H9 (cell line): Measurements from ENCODE around the gene EBPL. TPM values are rescaled to one million over a fixed set of nuclear protein-coding genes. Genes with fewer than 3 reads are reported as not detected.

Experiments used
- DNase-seq: peaks from one replicate; pipeline ENCODE4 v3.0.0-alpha.2; 2017
- H2AFZ ChIP-seq: one replicate; pipeline ENCODE4 v1.6.1; 2013; ENCODE audit warnings: mild to moderate bottlenecking, low read length, control low read depth, moderate library complexity
- H2AK5ac ChIP-seq: 2 replicates; pipeline ENCODE4 v1.6.1; 2013; ENCODE audit warnings: low read length, control low read depth, mixed read lengths; ENCODE audit not compliant: insufficient read length
- H2BK120ac ChIP-seq: one replicate; pipeline ENCODE4 v1.6.1; 2013; ENCODE audit warnings: low read depth, mild to moderate bottlenecking, low read length, control low read depth, inconsistent platforms; ENCODE audit not compliant: poor library complexity, severe bottlenecking
- H2BK12ac ChIP-seq: 2 replicates; pipeline ENCODE4 v1.6.1; 2013; ENCODE audit warnings: low read length, control low read depth, mixed read lengths, low read depth; ENCODE audit not compliant: insufficient read length
- H2BK15ac ChIP-seq: 2 replicates; pipeline ENCODE4 v1.6.1; 2013; ENCODE audit warnings: low read depth, low read length, control low read depth
- H2BK20ac ChIP-seq: one replicate; pipeline ENCODE4 v1.6.1; 2013; ENCODE audit warnings: low read depth, mild to moderate bottlenecking, low read length, control low read depth, inconsistent platforms; ENCODE audit not compliant: poor library complexity, severe bottlenecking
- H2BK5ac ChIP-seq: 2 replicates; pipeline ENCODE4 v1.6.1; 2013; ENCODE audit warnings: low read length, control low read depth, mixed read lengths; ENCODE audit not compliant: insufficient read length
- H3K14ac ChIP-seq: 2 replicates; pipeline ENCODE4 v1.6.1; 2013; ENCODE audit warnings: low read length, control low read depth; ENCODE audit not compliant: insufficient read depth
- H3K18ac ChIP-seq: 2 replicates; pipeline ENCODE4 v1.6.1; 2013; ENCODE audit warnings: low read depth, mild to moderate bottlenecking, mixed read lengths, low read length, control low read depth; ENCODE audit not compliant: insufficient read length
- H3K23ac ChIP-seq: 2 replicates; pipeline ENCODE4 v1.6.1; 2013; ENCODE audit warnings: low read length, control low read depth, mixed read lengths, low read depth; ENCODE audit not compliant: insufficient read length
- H3K23me2 ChIP-seq: 2 replicates; pipeline ENCODE4 v1.6.1; 2013; ENCODE audit warnings: low read depth, mild to moderate bottlenecking, mixed read lengths, low read length, control low read depth; ENCODE audit not compliant: insufficient read length, poor library complexity, severe bottlenecking
- H3K27ac ChIP-seq: 2 replicates; pipeline ENCODE4 v1.5.1; 2013; ENCODE audit warnings: low read length, control low read depth, mixed read lengths, low read depth; ENCODE audit not compliant: insufficient read length
- H3K27me3 ChIP-seq: 2 replicates; pipeline ENCODE4 v1.6.1; 2013; ENCODE audit warnings: low read length, control low read depth, inconsistent platforms; ENCODE audit not compliant: insufficient read depth
- H3K4ac ChIP-seq: 2 replicates; pipeline ENCODE4 v1.6.1; 2013; ENCODE audit warnings: low read depth, mild to moderate bottlenecking, control low read depth, inconsistent platforms, low read length, moderate library complexity
- H3K4me1 ChIP-seq: 2 replicates; pipeline ENCODE4 v1.6.1; 2013; ENCODE audit warnings: low read length, control low read depth, inconsistent platforms; ENCODE audit not compliant: insufficient read depth
- H3K4me2 ChIP-seq: 2 replicates; pipeline ENCODE4 v1.6.1; 2013; ENCODE audit warnings: low read length, control low read depth, mixed read lengths; ENCODE audit not compliant: insufficient read length, insufficient read depth
- H3K56ac ChIP-seq: 2 replicates; pipeline ENCODE4 v1.6.1; 2013; ENCODE audit warnings: low read depth, mild to moderate bottlenecking, mixed read lengths, low read length, control low read depth; ENCODE audit not compliant: insufficient read length
- H3K79me1 ChIP-seq: 2 replicates; pipeline ENCODE4 v1.6.1; 2013; ENCODE audit warnings: low read depth, mild to moderate bottlenecking, moderate library complexity, low read length, control low read depth, inconsistent platforms; ENCODE audit not compliant: insufficient read depth, poor library complexity, severe bottlenecking
- H3K79me2 ChIP-seq: 2 replicates; pipeline ENCODE4 v1.6.1; 2013; ENCODE audit warnings: low read length, control low read depth, inconsistent platforms; ENCODE audit not compliant: insufficient read depth
- H3K9ac ChIP-seq: 2 replicates; pipeline ENCODE4 v1.6.1; 2013; ENCODE audit warnings: low read length, control low read depth, mixed read lengths; ENCODE audit not compliant: insufficient read length; ENCODE audit errors: extremely low read depth
- H3K9me3 ChIP-seq: one replicate; pipeline ENCODE4 v1.6.1; 2013; ENCODE audit warnings: low read depth, low read length, inconsistent platforms; ENCODE audit not compliant: control insufficient read depth
- H3T11ph ChIP-seq: one replicate; pipeline ENCODE4 v1.6.1; 2013; ENCODE audit warnings: mild to moderate bottlenecking, low read length, control low read depth, inconsistent platforms
- H4K20me1 ChIP-seq: one replicate; pipeline ENCODE4 v1.6.1; 2013; ENCODE audit not compliant: control insufficient read depth, insufficient read length, insufficient read depth
- H4K5ac ChIP-seq: 2 replicates; pipeline ENCODE4 v1.6.1; 2013; ENCODE audit warnings: low read depth, mild to moderate bottlenecking, mixed read lengths, low read length, control low read depth; ENCODE audit not compliant: insufficient read length
- H4K8ac ChIP-seq: replicated peaks from 2 replicates; pipeline ENCODE4 v1.6.1; 2013; ENCODE audit warnings: low read length, control low read depth, mixed read lengths, low read depth; ENCODE audit not compliant: insufficient read length
- H4K91ac ChIP-seq: 2 replicates; pipeline ENCODE4 v1.6.1; 2013; ENCODE audit warnings: low read depth, mild to moderate bottlenecking, moderate library complexity, mixed read lengths, low read length, control low read depth; ENCODE audit not compliant: insufficient read length
- H3K27ac Mint-ChIP-seq, 3 experiments: 2 replicates in 2 of 3; 3 replicates in 1 of 3; pipeline ENCODE4 v1.8.0; 2020 to 2021; ENCODE audit warnings: mixed read lengths in 3 of 3, mild to moderate bottlenecking in 1 of 3, moderate library complexity in 1 of 3
- H3K27me3 Mint-ChIP-seq: 2 replicates; pipeline ENCODE4 v1.8.0; 2021; ENCODE audit warnings: low read depth, mild to moderate bottlenecking, moderate library complexity, mixed read lengths
- H3K36me3 Mint-ChIP-seq, 3 experiments: 2 replicates in 2 of 3; 3 replicates in 1 of 3; pipeline ENCODE4 v1.8.0; 2020 to 2021; ENCODE audit warnings: low read depth in 3 of 3, mixed read lengths in 3 of 3; ENCODE audit not compliant: insufficient read depth in 1 of 3
- H3K4me1 Mint-ChIP-seq, 2 experiments: 2 replicates each; pipeline ENCODE4 v1.8.0; 2020; ENCODE audit warnings: mixed read lengths in 2 of 2
- H3K4me3 Mint-ChIP-seq, 2 experiments: 2 replicates in 1 of 2; 3 replicates in 1 of 2; pipeline ENCODE4 v1.8.0; 2020 to 2021; ENCODE audit warnings: mild to moderate bottlenecking in 2 of 2, mixed read lengths in 2 of 2, moderate library complexity in 1 of 2
- H3K9me3 Mint-ChIP-seq, 2 experiments: 2 replicates in 1 of 2; 3 replicates in 1 of 2; pipeline ENCODE4 v1.8.0; 2020; ENCODE audit warnings: mild to moderate bottlenecking in 2 of 2, mixed read lengths in 2 of 2, moderate library complexity in 1 of 2
- whole genome bisulfite sequencing: extraction: QIAGEN DNeasy Blood & Tissue Kit; methylation state at CpG from one replicate; pipeline ENCODE4 v1.1.7; 2013; ENCODE audit warnings: missing lambda C conversion rate, low lambda C conversion rate, mixed read lengths; ENCODE audit not compliant: insufficient read length; ENCODE audit errors: extremely low coverage; 5-methylcytosine and 5-hydroxymethylcytosine counted together
- total RNA-seq: library from RNA; stranded (reverse); gene quantifications from 2 replicates; pipeline ENCODE4 v1.2.1, GENCODE V29; 2021
- TF ChIP-seq, protein P1 (sequence below): fragments of 200-600 bp; sonication (generic); conservative IDR thresholded peaks from 3 replicates; pipeline ENCODE4 v1.8.0; 2021; ENCODE audit warnings: antibody characterized with exemption, mild to moderate bottlenecking

EBPL gene
- total RNA-seq, 1 experiment from 2014 or later: 65.9 TPM

DNA sequence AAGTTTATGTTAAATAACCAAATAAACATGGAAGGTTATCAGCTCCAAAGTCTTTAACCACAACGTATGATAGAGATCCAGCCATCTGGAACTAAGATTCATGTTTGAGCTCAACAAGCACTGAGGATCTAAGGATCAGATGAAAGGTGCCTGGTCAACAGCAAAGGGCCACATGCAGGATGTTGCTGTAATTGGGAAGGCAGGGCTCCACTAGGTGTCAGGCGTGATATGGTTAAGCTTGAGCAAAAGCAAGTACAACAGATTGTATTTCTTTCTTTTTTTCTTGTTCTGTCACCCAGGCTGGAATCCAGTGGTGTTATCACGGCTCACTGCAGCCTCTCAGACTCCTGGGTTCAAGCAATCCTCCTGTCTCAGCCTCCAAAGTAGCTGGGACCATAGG, 12.0 kb downstream of the EBPL start:
- Mint-ChIP-seq H3K27ac (no peak overlapping the region), H3K4me1 (no peaks in the 10 kb centered on the region), H3K9me3 (peaks cover 21 to 23% of the 10 kb centered on the region in 2 experiments), H3K36me3 (peaks cover 47 to 56% (median 49%) of the 10 kb centered on the region in 3 experiments), H3K27me3 (no peaks in the 10 kb centered on the region), H3K4me3 (no peak overlapping the region)
- Histone ChIP-seq H3K9me3 (peaks cover 6% of the 10 kb centered on the region), H3K14ac (no peak overlapping the region), H3K79me1 (no peaks in the 10 kb centered on the region), H2BK15ac (no peak overlapping the region), H3K4me2 (no peak overlapping the region), H3K23ac (no peak overlapping the region), H3K4ac (no peak overlapping the region), H3K56ac (no peak overlapping the region), H4K5ac (no peak overlapping the region), H2AFZ (no peak overlapping the region), H4K8ac (no peak overlapping the region), H2BK120ac (no peak overlapping the region), H3K18ac (no peak overlapping the region), H2AK5ac (no peak overlapping the region), H3T11ph (no peak overlapping the region), H3K27me3 (no peaks in the 10 kb centered on the region), H2BK12ac (no peak overlapping the region), H3K27ac (no peak overlapping the region), H3K4me1 (no peaks in the 10 kb centered on the region), H4K91ac (no peak overlapping the region), H3K9ac (no peak overlapping the region), H2BK5ac (no peak overlapping the region), H2BK20ac (no peak overlapping the region), H4K20me1 (no peaks in the 10 kb centered on the region), H3K23me2 (no peaks in the 10 kb centered on the region), H3K79me2 (peaks cover 4% of the 10 kb centered on the region; the same call in 1 of the 2 replicates)
- TF ChIP-seq, protein P1, sequence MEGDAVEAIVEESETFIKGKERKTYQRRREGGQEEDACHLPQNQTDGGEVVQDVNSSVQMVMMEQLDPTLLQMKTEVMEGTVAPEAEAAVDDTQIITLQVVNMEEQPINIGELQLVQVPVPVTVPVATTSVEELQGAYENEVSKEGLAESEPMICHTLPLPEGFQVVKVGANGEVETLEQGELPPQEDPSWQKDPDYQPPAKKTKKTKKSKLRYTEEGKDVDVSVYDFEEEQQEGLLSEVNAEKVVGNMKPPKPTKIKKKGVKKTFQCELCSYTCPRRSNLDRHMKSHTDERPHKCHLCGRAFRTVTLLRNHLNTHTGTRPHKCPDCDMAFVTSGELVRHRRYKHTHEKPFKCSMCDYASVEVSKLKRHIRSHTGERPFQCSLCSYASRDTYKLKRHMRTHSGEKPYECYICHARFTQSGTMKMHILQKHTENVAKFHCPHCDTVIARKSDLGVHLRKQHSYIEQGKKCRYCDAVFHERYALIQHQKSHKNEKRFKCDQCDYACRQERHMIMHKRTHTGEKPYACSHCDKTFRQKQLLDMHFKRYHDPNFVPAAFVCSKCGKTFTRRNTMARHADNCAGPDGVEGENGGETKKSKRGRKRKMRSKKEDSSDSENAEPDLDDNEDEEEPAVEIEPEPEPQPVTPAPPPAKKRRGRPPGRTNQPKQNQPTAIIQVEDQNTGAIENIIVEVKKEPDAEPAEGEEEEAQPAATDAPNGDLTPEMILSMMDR: no peak
- WGBS: no CpG with 5 or more reads among the region's 3 CpGs
- no peak for DNase-seq
